Lower leg skin (tissue), 3 donors: ENCODE data around the gene PTCD2.

Experiments
- CTCF ChIP-seq, 3 donors: fragments of 450-650 bp; IDR thresholded peaks; one replicate each; pipeline ENCODE4 v1.5.1; 2016; ENCODE audit warnings: antibody characterized with exemption in 3 of 3, mild to moderate bottlenecking in 3 of 3, moderate library complexity in 2 of 3
- POLR2A ChIP-seq, 2 donors: fragments of 450-650 bp; IDR thresholded peaks; one replicate each; pipeline ENCODE4 v1.6.1; 2016 to 2017; ENCODE audit warnings: antibody characterized with exemption in 2 of 2, mild to moderate bottlenecking in 1 of 2, moderate library complexity in 1 of 2

DNA sequence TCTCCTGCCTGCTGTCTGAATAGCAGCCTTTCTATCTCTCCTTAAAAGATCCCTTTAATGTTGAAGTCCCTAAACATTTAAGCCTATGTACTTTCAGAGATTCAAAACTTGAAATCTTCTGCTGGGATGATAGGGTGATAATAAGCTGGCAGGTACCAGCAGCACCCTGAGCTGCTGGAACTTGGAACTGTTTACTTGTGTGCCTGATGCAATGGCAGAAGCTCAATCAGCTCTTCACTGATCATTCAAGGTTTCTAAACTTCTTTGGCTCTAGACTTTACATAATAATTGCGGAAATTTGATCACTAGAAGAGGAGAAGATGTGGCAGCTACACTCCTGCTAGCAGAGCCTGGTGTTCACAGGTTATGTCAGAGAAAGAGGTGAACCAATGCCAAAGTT is 27.8 kb upstream of the PTCD2 start:
- TF ChIP-seq CTCF (IDR thresholded peaks at IDR 0.05): no peak
- TF ChIP-seq POLR2A (IDR thresholded peaks at IDR 0.05): no peak
